Fibroblast of skin of right biceps (primary cell): ENCODE measurements around the gene LYRM4.
A peak's percentile ranks its signal among the peaks of the same experiment; 100 is the strongest.

Source experiments
- DNase-seq: peaks from one replicate; pipeline ENCODE4 v3.0.0-alpha.2; 2013

LYRM4 gene

GRCh38 chr6:5172041-5172653 lies 88.6 kb downstream of the LYRM4 start:
- no peak for DNase-seq

- no peak for DNase-seq
Observed at GRCh38 chr6:5167501-5167900, 93.2 kb downstream of the LYRM4 start.

DNA sequence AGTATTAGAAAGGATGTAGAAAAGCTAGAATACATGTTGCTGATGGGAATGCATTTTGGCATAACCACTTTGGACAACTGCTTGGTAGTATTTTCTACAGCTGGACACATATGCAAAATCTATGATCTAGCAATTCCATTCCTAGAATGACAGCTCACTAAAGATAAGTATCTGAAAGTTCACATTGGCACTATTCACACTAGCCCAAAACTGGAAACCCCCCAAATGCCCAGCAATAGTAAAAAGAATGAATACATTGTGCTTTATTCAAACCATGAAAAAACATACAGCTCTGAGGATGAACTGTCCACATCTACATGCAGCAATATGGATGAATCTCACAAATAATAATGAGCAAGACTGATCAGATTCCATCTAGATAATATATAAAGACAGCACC lies 96.7 kb downstream of the LYRM4 start:
- no peak for DNase-seq

- DNase-seq = no peak
Observed at GRCh38 chr6:5163247-5163646, 97.5 kb downstream of the LYRM4 start.

DNA sequence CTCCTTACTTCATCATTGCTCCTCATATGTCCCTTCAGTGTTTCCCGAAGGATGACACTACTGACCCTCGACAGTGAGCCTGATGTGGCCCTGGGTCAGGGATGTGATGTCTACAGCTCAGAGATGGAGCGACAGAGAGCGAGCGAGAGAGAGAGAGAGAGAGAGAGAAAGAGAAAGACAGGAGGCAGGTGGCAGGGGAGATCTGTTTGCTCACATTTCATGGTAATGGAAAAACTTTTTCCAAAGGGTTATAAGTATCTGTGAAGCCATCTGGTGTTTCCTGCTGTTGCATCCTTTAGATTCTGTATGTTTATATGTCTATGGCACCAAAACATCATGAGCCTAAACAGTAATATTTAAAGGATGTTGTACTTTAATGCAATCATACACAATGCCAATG lies 98.4 kb downstream of the LYRM4 start:
- DNase-seq = no peak

- DNase-seq = peak; percentile 39
Observed at GRCh38 chr6:5160206-5160605, 100.5 kb downstream of the LYRM4 start.

DNA sequence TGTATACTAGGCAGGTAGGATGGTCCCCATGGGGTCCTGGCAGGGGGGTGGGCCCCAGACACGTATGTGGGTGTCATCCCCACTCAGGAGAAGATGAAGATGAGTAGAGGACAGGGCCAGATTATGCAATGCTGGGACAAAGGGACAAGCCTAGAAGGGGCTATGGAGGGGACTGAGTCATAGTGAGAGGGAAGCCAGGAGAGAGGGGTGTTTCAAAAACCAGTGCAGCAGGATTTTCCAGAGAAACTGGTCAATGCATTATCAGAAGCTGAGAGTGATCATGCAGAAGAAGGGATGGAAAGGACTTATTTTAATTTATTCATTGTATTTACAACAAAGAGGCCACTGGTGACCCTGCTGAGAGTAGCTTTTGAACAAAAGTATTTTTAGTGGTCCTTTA lies 101.6 kb downstream of the LYRM4 start:
- no peak for DNase-seq

GRCh38 chr6:5158180-5158579 lies 102.6 kb downstream of the LYRM4 start:
- DNase-seq = no peak

DNA sequence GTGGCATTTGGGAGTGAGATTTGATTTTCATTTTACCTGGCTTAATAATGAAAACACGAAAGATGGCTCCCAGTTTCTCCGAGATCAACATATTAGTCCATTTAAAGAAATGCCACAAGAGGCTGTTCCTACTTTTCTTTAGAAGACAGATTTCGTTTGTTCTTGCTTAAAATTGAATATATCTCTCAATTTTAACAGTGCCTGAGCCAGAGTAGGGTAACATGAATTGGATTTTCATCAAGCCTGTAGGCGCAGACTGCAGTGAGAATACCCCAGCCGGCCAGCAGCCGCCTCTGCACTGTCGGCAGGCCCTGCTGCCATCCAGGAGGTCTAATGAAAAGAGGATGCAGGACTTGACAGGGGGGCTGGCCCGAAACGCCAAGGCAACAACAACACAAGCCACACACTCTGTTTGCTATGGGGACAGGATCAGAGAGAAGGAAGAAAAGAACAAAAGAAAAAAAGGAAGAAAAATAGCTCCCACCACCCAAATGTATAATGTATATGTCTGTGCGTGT lies 103.1 kb downstream of the LYRM4 start:
- no peak for DNase-seq

- no peak for DNase-seq
Observed at GRCh38 chr6:5156627-5157026, 104.1 kb downstream of the LYRM4 start.

DNA sequence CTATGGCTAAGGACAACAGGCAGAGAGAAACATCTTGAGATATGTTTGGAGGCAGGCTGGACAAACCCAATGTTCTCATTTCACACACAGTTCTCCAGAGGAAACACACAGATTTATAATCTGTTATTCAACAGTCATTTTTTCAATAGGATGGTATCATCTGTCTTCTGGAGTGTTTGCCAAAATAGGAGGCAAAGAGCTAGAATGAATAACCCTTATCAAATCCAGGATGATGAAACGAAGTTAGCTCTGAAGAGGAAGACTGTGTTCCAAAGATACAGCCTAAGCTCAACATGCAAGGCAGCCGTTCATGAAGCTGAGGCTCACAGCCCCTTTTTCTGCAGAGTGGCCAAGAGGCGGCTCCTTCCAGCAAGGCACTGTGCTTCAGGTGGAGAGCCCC lies 104.8 kb downstream of the LYRM4 start:
- DNase-seq = no peak

DNA sequence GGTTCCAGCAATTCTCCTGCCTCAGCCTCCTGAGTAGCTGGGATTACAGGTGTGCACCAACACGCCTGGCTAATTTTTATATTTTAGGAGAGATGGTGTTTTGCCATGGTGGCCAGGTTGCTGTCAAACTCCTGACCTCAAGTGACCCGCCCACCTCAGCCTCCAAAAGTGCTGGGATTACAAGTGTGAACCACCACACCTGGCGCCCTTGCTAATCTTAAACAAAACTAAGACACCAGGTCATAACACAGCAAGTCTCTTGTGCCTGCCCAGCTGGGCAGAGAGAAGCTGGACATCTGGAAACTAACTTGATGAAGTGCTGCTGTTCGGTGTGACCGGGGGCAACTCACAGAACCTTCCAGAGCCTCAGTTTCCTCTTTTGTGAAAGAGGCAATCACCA lies 107.6 kb downstream of the LYRM4 start:
- DNase-seq = no peak

DNA sequence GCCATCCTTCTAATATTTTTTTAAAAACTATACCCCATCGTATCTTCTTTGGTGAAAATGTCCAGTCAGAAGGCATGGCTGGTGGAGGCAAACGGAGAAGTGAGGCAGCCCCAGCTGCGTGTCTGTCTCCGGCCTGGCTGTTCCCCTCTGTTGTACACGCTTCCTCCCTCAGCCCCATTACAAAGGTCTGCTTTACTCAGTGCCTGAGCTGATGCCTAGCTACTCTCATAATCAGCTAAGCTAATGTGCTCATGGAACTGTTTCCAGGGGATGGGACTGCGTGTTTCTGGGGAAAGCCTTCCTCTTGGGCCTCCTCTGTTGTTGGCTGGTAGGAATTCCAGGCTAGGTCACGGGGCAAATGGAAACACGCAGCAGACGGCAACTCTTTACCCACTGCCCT lies 108.3 kb downstream of the LYRM4 start:
- no peak for DNase-seq

DNA sequence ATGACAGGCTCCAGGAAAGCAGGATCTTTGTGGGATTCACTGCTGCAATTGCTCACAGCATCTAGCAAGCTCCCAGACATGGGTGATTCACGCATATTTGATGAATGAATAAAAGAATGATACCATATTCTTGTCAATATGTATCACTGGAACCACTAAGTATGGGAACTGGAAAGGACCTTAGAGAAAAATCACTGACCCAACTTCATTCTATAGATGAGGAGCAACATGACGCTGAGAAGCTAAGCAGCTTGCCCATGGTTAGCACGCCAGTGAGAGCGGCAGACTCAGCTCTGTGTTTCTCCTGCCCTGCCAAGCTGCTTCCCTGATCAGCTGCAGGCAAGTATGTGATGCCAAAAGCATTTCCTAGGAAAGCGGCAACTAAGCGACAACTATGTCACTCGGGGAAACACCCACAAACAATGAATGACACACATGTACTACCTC lies 108.8 kb downstream of the LYRM4 start:
- DNase-seq = peak; percentile 94

- no peak for DNase-seq
Observed at GRCh38 chr6:5151360-5151954, 109.3 kb downstream of the LYRM4 start.

DNA sequence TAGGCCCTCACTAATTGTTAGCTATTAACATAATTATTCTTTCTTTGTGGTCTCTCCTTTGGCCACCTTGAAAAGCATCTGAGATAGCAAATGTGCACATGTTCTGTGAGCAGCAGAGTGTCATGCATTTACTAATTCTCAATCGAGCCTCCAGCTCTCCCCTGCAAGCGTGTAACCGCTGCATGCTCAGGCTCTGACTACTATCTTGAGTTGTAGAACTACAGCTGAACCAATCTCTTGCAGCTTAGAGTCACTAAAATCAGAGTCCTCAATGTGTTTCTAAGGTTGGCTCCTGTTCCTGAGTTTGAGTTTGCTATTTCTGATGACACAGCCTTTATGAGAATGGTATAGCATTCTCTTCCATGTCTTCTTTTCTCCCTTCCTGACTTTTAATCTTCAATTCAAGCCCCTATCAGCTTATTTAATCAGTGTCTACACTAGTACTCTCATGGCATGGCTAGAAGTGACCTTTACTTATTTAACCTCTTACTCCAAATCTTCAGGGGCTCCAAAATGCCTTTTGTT lies 110.1 kb downstream of the LYRM4 start:
- DNase-seq = peak; percentile 70

- no peak for DNase-seq
Observed at GRCh38 chr6:5149891-5150290, 110.9 kb downstream of the LYRM4 start.

DNA sequence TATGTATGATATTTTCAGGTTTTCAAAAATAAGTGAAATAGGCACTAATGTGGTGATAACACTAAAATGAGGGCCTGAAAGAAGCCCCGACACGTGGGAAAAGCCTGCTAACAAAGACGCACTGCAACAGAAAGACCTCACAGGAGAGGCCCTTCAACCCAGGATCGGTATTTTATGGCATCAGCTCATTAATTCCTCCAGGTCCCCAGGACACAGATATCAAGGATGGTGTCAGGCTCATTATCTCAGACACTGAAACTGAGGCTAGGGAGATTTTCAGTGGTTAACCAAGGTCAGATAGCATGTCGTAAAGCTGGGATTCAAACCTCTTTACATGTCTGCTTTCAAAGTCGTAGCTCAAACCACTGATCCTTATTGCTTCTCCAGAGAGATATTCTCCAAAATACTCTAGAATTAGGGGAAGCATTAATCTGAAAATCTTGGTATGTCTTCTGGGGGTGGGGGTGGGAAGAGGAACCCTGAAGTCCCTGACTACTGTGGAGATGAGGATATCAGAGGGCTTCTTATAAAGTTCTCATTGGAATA lies 111.5 kb downstream of the LYRM4 start:
- DNase-seq = no peak

DNA sequence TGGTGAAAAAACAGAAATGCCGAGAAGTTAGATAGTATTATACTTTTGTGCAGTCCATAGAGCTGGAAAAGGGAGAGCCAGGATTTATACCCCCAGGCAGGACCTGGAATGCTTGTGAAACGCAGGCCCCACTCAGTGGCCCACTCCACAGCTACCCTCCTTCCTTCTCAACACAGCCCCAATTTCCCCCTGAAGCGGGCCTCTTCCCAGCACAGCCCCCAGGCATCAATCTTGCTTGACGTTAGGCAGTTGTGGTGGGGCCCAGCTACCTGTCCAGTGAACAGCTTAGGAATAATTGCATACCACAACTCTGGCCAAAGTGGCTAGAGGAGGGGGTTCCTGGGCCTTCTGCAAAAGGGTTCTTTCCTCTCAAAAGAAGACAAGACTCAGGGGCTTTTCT lies 114.4 kb downstream of the LYRM4 start:
- no peak for DNase-seq

DNA sequence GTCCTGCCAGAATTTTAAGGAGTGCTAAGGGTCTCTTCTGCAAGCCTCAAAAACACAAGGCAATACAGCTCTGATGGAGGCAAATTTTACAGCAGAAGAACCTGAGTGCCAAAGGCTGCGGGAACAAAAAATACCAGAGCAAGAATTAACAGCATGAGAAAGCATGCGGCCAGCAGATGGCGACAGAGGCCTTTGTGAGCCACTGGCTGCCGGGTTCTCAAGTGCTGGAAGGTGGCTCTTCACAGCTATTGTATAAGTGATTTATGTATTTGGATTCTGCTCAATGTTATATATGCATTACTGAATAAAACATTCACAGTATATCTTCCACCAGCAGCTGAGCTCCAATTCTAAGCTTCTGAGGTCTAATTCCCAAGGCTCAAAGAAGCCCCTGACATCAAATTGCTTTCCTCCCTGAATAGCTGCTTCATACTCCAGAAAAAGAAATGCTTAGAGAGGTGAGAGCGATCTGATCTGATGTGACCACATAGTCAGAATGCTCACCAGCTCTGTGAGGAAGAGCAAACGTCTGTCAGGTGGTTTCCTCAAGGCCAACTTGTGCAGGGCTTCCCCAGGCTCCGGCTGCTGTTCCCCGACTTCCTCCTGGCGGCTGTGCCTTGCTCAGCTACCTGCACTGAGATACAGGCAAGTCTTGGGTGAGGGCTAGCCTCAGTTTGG lies 117.0 kb downstream of the LYRM4 start:
- peak; percentile 73 for DNase-seq

GRCh38 chr6:5142915-5143314 lies 117.8 kb downstream of the LYRM4 start:
- DNase-seq = no peak

DNA sequence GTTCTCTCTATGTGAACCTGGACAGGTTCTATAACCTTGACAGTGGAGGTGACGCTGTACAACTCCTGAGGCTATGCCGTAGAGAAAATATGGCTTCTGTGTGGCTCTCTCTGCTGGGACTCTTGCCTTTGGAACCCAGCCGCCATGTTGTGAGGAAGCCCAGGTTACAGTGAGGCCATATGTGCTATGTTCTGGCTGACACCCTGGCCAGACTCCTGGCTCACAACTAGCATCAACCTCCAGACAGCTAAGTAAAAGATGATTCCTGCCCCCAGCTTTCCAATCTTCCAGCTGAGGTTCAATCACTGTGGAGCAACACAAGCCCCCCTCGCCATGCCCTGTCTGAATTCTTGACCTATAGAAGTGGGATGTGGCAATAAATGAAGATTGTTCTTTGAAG lies 118.6 kb downstream of the LYRM4 start:
- no peak for DNase-seq

DNA sequence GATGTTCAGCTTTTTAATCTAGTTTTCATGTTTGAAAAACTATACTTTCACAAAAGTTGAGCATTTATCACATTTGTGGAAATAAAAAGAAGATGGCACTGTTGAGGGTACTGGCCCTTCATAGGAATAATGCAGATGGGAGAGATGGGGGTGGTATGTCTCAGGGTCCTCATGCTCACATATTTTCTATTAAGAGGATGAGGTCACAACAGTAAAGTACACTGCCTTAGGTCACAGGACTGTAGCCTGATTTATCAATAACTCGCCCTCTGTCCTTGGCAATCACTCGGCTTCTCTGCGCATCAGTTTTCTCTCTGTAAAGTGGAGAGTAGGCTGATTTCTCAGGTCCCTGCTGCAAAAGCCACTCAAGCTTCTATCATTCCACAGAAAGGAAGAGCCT lies 119.7 kb downstream of the LYRM4 start:
- DNase-seq = no peak
